Effector CD8-positive, alpha-beta T cell (primary cell): Measurements from ENCODE around the gene VPS16.

Experiments used
- DNase-seq: peaks from one replicate; lab custom pipeline; 2025; lab: John Stamatoyannopoulos, UW
- total RNA-seq, 4 experiments: gene quantifications; one replicate each; lab custom pipeline; 2026; lab: John Stamatoyannopoulos, UW

VPS16 gene
- total RNA-seq, result 108 to 124 (median 114) reads per million in 4 experiments

DNA sequence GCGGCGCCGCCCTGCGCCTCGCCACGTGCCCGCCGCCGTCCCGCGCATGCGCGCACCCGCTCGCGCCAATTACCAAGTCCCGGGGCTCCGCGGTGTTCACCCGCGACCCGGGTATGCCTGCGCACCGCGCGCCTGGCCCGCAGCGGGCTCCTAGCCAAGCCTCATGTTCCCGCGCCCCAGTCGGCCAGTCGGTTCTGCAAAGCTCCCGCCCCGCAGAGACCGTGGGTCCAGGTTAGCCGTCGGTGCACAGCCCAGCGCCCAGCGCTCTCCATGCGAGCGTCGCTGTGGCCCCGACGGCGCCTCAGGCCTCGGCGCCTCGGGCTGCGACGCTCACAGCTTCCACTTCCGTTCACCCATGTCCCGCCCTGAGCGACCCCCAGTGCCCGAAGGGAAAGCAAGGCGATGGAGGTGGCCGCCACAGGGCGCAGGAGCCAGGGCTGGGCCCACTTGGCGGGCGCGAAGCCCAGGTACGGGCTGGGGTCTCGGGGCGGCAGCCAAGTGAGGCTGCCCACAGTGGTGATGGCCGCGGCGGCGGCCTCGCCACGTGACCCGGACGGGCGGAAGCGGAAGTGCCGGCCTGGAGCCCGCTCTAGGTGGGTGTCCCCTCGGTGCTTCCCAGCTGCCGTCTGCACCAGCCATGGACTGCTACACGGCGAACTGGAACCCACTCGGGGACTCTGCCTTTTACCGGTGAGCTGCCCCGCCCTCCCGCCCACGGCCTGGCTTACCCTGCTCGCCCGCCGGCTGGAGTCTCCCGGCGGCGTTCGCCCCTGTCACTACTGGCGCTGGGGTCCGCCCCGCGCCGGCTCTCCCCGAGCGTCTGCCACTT, at the start of gene VPS16, which contains the start of gene PCED1A:
Gene VPS16, plus strand, starts transcription at position 608 of the 829 bp plus-strand sequence. Its CDS starts 30 bp downstream, at position 638.
Gene PCED1A, minus strand, starts transcription at position 518 of the 829 bp plus-strand sequence. CDS start 743 bp downstream, outside the sequence.
- peak; percentile 71 for DNase-seq

DNA sequence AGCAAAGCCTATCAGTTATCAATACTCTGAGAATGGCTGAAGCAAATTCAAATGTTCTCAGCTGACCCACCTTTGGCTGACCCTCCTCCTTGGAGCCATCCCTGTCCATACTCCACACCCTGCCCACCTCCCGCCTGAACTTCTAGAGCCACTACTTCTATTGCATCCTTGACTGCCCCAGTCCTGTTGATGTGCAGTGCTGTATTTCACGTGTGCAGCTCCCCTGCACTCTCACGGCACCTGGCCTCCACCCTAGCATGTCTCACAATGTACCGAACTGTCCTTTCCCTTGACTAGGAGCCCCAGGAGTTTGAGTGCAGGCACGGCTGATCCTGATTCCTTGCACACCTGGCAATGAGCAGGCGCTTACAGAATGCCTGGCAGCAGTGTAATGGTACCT, 47.1 kb upstream of the VPS16 start:
- DNase-seq, result no peak

DNA sequence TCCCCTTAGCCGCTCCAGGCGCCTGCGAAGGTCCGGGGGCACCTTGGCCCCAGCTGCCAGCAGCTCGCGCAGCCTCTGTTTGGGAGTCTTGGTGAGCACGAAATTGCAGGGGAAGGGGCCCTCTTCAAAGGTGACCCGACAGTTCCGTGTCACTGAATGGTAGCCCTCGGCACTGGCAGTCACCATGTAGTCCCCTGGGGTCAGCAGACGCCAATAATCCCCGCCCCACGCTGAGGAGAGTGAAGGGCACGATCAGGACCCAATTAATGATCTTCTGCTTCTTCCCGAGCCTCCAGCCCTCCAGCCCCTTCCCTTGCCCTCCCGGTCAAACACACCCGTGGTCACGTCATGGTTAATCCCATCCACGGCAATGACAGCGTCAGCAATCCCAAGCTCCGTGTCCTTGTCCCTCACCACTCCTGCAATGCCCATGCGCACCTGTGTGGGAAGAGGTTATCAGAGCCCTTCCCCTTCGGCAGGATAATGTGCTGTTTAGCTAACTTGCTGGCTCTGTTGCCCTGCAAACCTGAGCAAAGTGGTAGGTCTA, 46.3 kb upstream of the VPS16 start:
- no peak for DNase-seq

DNA sequence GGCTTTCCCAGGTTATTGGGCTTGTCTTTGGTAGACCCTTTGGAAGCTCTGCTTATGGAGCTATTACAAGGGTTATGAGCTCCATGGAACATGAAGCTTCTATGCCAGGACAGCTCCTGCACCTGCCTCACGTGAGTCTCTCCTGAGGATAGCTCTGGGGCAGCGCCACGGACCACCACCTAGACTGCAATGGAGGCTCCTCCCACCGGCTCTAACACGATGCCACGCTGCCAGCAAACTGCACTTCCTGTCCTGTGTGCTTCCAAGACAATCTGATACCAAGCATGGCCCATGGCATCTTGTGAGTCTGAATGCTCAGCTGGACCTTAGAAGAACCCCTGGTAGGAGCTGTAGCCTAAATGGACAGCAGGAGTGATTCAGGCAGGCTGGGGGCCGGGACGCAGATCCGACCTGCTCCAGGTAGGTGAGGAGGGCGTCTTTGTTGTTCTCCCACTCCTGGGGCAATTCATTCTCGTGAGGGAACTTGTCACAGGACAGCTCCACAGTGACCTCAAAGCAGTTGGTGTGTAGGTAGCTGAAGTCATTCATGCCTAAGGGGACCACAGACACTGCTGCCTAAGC, 45.6 kb upstream of the VPS16 start:
- no peak for DNase-seq

DNA sequence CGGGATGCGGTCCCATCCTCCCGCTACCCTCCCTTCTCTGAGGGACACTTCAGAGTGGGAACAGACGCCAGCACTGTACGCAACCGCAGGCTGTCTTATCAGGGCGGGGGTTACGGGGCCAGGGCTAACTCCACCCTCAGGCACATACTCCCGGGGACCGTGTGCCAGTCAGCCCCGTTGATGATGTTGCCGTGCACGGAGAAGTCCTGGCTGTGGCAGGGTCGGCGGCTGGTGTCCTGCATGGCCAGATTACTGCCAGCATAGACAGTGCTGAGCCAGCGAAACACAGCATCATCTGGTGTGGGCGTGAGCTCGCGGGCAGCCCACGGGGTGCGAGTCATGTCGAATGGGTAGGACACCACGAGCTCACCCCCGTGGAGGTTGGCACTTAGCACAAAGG, 45.1 kb upstream of the VPS16 start:
- DNase-seq, result no peak

DNA sequence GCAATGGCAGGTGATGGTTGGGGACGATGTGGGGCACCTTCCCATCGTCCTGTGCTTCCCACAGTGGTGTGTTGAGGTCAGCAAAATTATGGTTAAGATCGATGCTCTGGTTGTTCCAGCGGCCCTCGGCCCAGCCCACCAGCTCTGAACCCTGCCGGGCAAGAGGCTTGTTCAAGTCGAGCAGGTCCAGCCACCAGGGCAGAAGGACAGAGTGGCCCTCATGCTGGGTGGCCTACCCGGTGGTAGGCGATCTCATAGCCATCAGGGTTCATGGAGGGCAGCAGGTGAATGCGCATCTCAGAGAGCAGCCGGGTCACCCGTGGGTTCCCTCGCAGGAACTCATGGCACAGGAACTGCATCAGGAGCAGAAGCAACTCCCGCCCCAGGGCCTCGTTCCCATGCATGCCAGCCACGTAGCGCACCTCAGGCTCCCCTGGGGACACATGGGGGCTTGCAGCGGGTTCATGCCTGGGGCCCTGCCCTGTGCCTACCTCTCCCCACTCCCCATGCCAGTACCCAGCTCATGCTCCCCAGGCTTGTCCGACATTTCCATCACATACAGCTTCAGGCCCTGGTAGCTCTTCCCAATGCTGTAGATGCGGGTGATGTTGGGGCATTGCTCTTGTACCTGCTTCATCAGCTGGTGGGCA, 44.4 kb upstream of the VPS16 start:
- no peak for DNase-seq

DNA sequence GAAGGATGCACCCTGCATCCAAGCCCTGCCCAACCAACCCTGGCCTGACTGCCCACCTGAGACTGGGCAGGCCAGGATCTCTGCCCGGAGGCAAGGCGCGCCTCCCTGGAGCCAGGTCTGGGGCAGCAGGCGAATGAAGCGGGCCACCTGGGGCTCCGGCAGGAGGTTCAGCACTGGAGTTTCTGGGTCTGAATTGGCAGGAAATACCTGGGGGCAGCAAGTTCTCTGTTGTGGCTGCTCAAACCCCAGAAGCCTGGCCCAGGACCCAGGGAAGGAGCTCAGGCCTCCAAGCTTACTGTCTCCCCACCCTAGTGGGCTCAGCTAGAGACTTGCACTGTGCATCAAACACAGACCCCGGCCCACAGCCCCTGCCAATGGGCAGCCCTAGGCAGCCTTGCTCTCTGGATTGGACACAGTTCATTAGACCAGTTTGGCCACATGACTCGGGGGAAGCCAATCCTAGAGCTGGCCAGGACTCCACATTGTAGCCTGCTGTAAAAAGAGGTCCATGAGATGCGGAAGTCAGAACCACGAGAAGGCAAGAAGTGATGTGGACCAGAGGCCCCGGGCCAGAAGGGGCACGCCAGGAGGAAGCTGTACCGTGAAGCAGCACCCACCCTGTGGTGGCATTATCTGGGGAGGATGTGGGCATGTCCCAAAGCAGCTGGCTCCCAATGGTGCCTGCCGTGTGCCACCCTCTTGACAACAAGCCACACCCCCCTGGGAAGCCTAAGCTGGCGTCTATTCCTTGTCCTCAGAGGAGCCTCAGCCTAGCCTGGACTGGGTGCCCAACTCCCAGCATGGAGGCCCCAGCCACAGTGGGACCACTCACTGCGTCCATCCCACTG, 43.2 kb upstream of the VPS16 start:
- DNase-seq, result no peak

DNA sequence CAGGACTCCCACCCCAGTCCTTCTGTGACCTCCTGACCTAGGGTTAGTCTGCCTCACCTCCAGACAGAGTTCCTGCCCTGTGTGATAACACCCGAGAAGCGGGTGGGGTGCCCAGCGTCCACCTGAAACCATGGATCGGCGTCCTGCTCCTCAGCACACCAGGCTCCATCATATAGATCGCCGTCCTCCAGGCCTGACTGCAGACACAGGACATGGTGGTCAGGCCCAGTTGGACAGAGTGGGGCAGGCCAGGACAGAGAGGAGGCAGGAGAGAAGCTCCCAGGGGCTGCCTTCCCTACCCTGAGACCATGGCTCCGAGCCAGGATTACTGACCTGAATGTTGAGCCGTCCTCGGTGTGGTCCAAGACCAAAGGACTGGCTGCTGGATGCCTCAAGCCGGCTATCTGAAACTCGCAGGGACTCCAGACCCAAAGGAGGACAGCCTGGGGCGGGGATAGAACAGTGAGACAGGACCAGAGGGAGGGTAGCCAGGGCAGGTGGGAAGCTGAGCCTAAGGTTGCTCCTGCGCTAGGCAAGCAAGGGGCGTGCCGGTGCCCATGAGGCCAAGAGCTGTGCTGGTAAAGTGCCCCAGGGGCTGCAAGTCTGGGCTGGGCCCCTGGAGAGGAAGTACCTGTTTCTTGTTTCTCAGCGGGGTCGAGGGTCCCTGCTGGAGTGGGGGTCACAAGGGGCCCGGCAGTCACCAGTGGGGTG, 42.3 kb upstream of the VPS16 start:
- no peak for DNase-seq

DNA sequence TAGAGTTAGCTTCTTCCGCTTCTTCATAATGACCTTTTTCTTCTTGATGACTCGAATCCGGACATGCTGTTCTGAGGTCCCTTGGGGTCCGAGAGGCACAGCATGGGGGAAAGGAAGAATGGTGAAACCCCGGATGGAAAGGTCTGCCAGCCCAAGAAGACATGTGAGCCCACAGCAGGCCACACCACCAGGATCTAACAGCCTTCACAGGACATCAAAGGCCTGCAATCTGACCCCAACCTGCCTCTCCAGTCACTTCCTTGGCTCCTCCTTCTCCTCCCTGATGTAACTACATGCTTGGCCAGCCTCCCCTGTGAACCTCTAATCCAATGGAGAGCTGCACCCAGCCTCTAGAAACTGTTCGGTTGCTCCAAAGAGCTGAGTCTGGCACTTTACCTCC, 41.7 kb upstream of the VPS16 start:
- DNase-seq, result no peak

DNA sequence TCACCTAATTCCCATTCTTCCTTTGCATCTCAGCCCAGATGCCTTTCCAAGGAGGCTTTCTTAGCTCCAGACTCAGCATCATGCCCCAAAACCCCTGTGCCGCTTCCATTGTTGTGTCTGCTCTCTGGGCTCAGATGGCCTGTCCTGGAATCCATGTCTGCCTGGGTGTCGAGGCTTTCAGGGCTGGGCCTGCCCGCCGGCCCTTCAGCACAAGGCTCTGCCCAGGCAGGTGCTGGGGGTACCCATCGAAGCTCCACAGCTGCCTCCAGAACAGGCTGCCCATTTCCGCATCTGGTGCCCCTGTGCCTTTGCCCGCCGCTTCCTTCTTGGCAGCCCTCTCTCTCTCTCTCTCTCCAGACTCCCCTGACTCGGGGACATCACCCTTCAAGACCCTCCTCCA, 41.3 kb upstream of the VPS16 start:
- no peak for DNase-seq

DNA sequence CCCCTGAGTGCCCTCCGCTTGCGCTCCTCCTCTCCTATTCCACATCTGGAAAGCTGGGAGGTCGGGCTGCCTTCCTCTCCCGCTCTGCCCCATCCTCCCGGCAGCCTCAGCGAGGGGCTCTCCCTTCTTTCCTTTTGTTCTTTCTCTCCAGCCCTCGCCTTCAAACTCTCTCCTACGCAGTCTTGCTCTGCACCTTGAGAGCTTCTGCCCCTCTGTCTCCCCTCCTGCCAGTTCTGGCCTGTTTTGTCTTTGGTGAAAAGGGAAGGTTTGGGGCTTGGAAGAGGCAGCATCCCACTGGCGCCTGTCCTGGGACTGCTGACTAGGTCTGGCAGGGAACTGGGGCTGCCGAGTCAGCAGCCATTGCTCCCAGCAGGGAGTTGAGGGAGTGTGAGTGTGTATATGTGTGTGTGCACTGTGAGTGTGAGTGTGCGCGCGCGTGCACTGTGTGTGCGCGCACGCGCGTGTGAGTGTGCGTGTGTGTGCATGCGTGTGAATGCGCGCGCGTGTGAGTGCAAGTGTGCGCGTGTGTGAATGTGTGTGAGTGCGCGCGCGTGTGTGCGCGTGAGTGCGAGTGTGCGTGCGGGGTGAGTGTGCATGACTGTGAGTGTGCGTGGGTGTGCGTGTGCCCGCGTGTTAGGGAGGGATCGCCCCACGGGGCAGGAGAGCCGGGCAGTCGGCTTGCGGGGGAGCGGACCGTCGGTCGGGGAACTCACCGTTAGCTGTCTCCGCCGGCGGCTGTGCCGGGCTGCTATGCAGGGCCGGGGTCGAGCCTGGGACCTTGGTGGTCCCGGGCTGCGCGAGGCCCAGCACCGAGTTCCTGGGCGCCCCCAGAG, 40.6 kb upstream of the VPS16 start:
- DNase-seq, result no peak

DNA sequence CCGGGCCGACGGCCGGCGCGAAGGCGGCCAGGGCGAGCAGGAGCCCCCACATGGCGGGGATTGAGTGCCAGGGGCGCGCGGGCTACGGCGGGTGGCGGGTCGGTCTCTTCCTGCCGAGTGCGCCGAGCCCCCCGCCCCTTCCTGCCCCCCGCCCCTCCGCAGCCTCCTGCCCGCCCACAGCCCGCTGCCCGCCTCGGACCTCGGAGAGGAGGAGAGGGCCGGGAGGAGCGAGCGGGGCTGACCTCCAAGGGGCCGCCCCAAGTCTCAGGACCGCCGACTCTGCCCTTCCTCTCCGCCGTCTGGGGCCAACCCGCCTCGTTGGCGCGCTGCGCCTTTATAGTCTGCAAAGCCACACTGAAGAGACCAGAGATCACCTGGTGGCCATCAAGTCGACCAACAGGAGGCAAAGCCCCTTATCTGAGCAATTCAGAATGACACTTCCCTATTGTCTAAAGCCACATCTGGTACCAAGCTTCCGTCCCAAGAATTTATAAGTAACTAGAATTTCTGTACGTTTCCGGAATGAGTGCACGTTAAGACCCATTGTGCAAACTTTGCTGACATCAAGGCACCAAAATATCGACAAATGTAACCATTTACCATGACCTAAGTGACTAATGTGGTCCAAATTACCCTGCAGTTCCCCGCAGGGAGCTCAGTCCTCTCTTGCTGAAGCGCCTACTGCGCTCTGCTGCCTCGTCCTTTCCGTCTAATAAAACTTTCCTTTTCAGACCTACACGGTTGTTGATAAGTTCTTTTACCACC, 39.8 kb upstream of the VPS16 start, which contains the start of gene CPXM1:
Gene CPXM1, minus strand, starts transcription at position 107 of the 765 bp plus-strand sequence. Its CDS starts 55 bp downstream, at position 52.
- no peak for DNase-seq

DNA sequence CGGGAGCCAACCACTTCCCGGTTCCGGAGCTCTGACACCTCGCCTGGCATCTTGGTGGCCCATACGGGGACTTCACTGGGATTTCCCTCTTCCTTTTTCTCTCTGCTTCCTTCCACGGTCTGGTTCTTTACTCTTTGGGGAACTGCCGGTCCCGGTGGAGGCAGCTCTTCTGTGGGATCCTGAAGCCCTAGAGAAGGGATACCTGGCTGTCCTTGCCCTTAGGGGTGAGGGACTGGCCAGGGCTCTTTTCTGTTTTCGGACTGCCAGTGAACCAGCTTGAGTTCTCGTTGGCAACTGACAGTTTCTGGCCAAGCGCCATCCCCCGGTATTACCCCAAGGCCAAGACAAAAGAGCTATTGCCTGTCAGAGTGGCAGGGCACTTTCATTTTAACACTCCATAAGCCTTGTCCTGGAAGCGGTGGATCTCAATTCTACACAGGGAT, 39.2 kb upstream of the VPS16 start:
- DNase-seq, result no peak

DNA sequence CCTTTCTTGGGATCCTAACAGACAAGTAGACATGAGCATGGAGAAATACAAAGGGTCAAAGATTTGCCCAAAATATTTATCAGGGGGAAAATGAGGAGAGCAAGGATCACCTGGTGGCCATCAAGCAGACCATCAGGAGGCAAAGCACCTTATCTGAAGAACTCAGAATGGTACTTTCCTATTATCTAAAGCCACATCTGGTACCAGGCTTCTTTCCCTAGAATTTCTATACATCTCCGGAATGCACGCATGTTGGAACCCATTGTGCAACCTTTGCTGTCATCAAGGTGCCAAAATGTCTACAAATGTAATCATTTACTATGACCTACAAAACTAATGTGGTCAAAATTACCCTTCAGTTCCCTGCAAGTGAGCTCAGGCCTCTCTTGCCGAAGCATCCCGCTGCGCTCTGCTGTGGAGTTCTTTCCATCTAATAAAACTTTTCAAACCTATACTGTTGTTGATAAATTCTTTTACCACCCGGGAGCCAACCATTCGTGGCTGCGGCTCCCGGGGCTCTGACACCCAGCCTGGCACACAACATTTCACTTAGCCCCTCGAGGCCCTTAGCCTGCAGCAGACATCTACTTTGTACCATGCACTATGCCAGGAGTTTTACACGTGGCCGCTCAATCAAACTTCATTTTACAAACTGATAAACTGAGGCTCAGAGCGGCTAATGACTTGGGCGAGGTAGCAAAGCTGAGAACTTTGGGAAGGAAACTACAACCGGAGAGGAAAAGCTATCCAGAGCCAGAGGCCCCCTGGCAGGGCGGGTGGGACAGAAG, 36.3 kb upstream of the VPS16 start:
- DNase-seq, result no peak

DNA sequence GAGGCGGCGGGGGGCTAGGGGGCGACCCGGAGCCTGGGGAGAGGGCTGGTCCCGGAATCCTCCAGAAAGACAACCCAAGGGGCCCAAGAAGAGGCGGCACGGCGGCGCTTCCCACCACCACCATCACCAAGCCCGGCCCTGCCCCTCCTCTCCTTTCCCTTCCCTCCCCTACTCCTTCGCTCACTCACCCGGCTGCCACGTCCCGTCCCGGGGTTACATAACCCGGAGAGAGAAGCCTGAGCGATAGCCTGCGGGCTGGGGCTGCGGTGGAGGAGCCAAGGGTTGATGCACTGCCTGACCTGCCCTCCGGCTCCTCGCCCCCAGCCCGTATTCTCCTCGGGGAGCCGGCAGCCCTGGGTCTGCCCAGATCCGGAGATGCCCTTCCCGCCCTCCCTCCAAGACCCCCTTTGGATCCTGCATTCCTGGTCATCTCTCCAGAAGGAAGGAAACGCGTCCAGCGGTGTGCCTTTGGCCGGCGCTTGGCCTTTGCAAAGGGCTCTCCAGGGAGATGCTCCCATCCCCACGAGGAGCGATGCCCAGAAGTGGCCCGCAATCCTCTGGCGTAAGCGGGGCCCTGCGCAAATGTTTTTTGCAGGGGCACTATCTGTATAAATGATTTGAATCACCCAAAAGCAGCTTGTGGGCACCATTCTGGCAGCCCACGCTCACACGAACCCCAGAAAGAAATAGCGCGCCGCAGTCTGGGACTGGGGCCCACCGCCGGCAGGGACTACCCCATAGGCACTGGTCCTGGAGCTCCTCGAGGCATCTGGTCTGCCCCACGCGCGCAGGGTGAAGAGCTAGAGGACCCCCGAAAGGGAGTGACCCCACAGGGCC, 35.5 kb upstream of the VPS16 start:
- DNase-seq, result no peak

DNA sequence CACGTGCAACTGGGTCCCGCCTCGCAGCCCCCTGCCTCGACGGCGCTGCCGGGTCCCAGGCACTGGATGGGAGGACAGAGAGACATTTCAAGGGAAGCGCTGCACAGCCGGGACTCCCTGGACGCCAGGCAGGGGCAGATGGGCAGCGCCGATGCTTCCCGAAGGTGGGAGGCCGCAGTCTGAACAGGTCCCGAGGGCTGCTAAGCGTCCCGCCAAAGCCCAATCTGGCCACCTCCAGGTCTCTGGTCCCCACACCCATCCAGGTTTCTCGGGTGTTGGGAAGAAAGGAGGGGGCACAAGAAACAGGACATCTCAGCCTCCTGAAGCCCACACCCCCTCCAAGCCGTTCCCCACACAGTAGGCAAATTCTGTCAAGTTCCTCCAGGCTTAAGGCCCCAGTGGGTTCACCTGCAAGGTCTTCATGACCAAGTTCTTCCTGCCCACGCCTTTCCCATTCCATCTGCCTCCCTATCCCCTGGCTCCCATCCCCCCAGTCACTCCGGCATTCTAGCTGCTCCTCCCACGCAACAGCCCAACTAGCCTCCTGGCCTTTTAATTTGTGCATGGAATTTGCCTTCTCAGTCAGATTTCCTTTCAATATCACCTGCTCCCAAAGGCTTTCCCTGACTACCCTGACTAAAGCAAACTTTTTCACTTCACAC, 34.7 kb upstream of the VPS16 start:
- no peak for DNase-seq

DNA sequence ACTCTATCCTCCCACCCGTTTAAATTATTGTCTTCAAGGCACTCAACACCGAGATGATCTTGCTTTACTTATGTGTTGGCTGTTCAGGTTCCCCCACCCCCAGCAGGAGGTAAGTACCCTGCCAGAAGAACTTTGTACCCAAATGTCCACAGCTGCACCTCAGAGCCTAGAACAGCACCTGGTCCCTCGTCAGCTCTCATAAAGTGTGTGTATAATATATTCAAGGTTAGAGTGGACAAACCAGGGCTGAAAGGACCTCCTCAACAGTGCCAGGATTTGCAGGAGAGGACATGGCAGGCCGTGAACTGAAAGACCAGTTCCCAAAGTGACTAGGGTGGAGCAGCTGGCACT, 34.2 kb upstream of the VPS16 start:
- DNase-seq, result no peak
